Stimulated activated naive CD8-positive, alpha-beta T cell treated with anti-CD3 and anti-CD28 coated beads, Interleukin-15, Interleukin-2, amounts not matched to agents 100 ng/mL and 50 ng/mL, for 24 hours (primary cell): ENCODE results near the gene KCNG2.

Source experiments
- H3K27ac Mint-ChIP-seq: one replicate; pipeline ENCODE4 v1.8.0; 2021; ENCODE audit warnings: mild to moderate bottlenecking, mixed read lengths
- H3K27me3 Mint-ChIP-seq: one replicate; pipeline ENCODE4 v1.8.0; 2021; ENCODE audit warnings: mixed read lengths
- H3K36me3 Mint-ChIP-seq: one replicate; pipeline ENCODE4 v1.8.0; 2021; ENCODE audit warnings: low read depth, mixed read lengths
- H3K4me1 Mint-ChIP-seq: one replicate; pipeline ENCODE4 v1.8.0; 2021; ENCODE audit warnings: low read depth, mixed read lengths
- H3K4me3 Mint-ChIP-seq: one replicate; pipeline ENCODE4 v1.8.0; 2021; ENCODE audit warnings: mild to moderate bottlenecking, mixed read lengths
- H3K9me3 Mint-ChIP-seq: one replicate; pipeline ENCODE4 v1.8.0; 2021; ENCODE audit warnings: mixed read lengths

The KCNG2 gene

GRCh38 chr18:79812052-79812451, 14.3 kb downstream of the KCNG2 start:
- no peak overlapping the region for H3K27ac Mint-ChIP-seq
- no peak overlapping the region for H3K4me3 Mint-ChIP-seq
- no peaks in the 10 kb centered on the region for H3K9me3 Mint-ChIP-seq
- H3K36me3 Mint-ChIP-seq: no peaks in the 10 kb centered on the region
- H3K4me1 Mint-ChIP-seq: no peaks in the 10 kb centered on the region
- peaks cover 9% of the 10 kb centered on the region for H3K27me3 Mint-ChIP-seq

GRCh38 chr18:79814373-79814772, 16.6 kb downstream of the KCNG2 start:
- no peaks in the 10 kb centered on the region for H3K9me3 Mint-ChIP-seq
- no peak overlapping the region for H3K27ac Mint-ChIP-seq
- peaks cover 9% of the 10 kb centered on the region for H3K27me3 Mint-ChIP-seq
- H3K36me3 Mint-ChIP-seq: no peaks in the 10 kb centered on the region
- no peak overlapping the region for H3K4me3 Mint-ChIP-seq
- H3K4me1 Mint-ChIP-seq: no peaks in the 10 kb centered on the region

DNA sequence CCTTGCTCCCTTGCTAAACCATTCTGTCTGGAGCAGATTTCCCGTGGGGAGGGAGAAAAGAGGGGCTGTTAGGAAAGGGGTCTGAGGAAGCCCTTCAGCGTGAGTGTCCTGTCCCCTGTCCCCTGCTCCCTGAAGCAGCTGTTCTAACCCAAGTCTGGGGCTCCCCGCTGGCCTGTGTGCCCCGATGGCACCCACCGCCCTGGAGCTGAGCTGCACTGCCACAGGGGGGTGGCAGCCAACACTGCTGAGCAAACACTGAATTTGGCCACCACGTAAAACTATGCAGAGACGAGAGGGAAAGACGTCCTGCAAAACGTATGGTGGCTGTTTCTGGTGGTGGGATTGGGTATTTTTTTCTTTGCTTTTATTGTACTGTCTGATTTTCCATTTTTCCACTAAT, 17.9 kb downstream of the KCNG2 start:
- Mint-ChIP-seq H3K36me3 (no peaks in the 10 kb centered on the region), H3K4me3 (no peak overlapping the region), H3K9me3 (no peaks in the 10 kb centered on the region), H3K27ac (no peak overlapping the region), H3K27me3 (peaks cover 9% of the 10 kb centered on the region), H3K4me1 (peaks cover 8% of the 10 kb centered on the region)

GRCh38 chr18:79816092-79816491, 18.4 kb downstream of the KCNG2 start:
- Mint-ChIP-seq H3K27me3 (peaks cover 9% of the 10 kb centered on the region), H3K9me3 (no peaks in the 10 kb centered on the region), H3K4me3 (no peak overlapping the region), H3K27ac (no peak overlapping the region), H3K4me1 (peaks cover 8% of the 10 kb centered on the region), H3K36me3 (no peaks in the 10 kb centered on the region)

GRCh38 chr18:79816981-79817606, 19.4 kb downstream of the KCNG2 start:
- peaks cover 8% of the 10 kb centered on the region for H3K4me1 Mint-ChIP-seq
- no peaks in the 10 kb centered on the region for H3K9me3 Mint-ChIP-seq
- H3K27ac Mint-ChIP-seq: no peak overlapping the region
- H3K4me3 Mint-ChIP-seq: no peak overlapping the region
- peaks cover 9% of the 10 kb centered on the region for H3K27me3 Mint-ChIP-seq
- no peaks in the 10 kb centered on the region for H3K36me3 Mint-ChIP-seq

DNA sequence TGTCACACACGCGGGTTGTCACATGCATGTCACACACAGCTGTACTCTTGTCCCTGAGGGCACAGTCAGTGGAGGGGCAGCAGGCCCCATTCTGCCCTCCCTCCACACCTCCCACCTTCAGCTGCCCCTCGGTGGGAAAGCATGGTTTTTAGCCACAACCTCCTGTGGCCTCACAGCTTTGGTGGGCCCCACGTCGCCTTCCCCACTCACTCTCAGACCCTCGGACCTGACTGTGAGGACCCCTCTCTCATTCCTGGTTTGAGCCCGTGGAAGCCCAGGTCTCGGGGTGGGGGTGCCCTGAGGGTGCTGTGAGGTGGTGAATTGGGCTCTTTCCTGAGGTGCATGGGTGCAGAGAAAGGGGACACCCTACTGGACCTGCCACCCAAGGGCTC, 19.9 kb downstream of the KCNG2 start:
- H3K4me1 Mint-ChIP-seq: peaks cover 8% of the 10 kb centered on the region
- H3K27ac Mint-ChIP-seq: no peak overlapping the region
- H3K27me3 Mint-ChIP-seq: peaks cover 9% of the 10 kb centered on the region
- no peaks in the 10 kb centered on the region for H3K36me3 Mint-ChIP-seq
- no peaks in the 10 kb centered on the region for H3K9me3 Mint-ChIP-seq
- no peak overlapping the region for H3K4me3 Mint-ChIP-seq

- H3K27ac Mint-ChIP-seq: no peak overlapping the region
- no peaks in the 10 kb centered on the region for H3K9me3 Mint-ChIP-seq
- H3K27me3 Mint-ChIP-seq: peaks cover 9% of the 10 kb centered on the region
- H3K36me3 Mint-ChIP-seq: no peaks in the 10 kb centered on the region
- H3K4me1 Mint-ChIP-seq: peaks cover 8% of the 10 kb centered on the region
- H3K4me3 Mint-ChIP-seq: no peak overlapping the region
Observed at GRCh38 chr18:79818036-79818435, 20.3 kb downstream of the KCNG2 start.

GRCh38 chr18:79818631-79819030, 20.9 kb downstream of the KCNG2 start:
- H3K9me3 Mint-ChIP-seq: no peaks in the 10 kb centered on the region
- peaks cover 8% of the 10 kb centered on the region for H3K4me1 Mint-ChIP-seq
- no peaks in the 10 kb centered on the region for H3K36me3 Mint-ChIP-seq
- H3K4me3 Mint-ChIP-seq: no peak overlapping the region
- H3K27ac Mint-ChIP-seq: no peak overlapping the region
- H3K27me3 Mint-ChIP-seq: peaks cover 3% of the 10 kb centered on the region

GRCh38 chr18:79819064-79819967, 21.6 kb downstream of the KCNG2 start:
- Mint-ChIP-seq H3K27ac (no peak overlapping the region), H3K36me3 (no peaks in the 10 kb centered on the region), H3K9me3 (no peaks in the 10 kb centered on the region), H3K27me3 (no peaks in the 10 kb centered on the region), H3K4me1 (peaks cover 8% of the 10 kb centered on the region), H3K4me3 (no peak overlapping the region)

- no peaks in the 10 kb centered on the region for H3K36me3 Mint-ChIP-seq
- peaks cover 8% of the 10 kb centered on the region for H3K4me1 Mint-ChIP-seq
- H3K27me3 Mint-ChIP-seq: no peaks in the 10 kb centered on the region
- no peak overlapping the region for H3K4me3 Mint-ChIP-seq
- no peak overlapping the region for H3K27ac Mint-ChIP-seq
- H3K9me3 Mint-ChIP-seq: no peaks in the 10 kb centered on the region
Observed at GRCh38 chr18:79819968-79820351, 22.2 kb downstream of the KCNG2 start.

- no peaks in the 10 kb centered on the region for H3K36me3 Mint-ChIP-seq
- H3K9me3 Mint-ChIP-seq: no peaks in the 10 kb centered on the region
- peaks cover 8% of the 10 kb centered on the region for H3K4me1 Mint-ChIP-seq
- no peak overlapping the region for H3K27ac Mint-ChIP-seq
- peaks cover 3% of the 10 kb centered on the region for H3K27me3 Mint-ChIP-seq
- H3K4me3 Mint-ChIP-seq: no peak overlapping the region
Observed at GRCh38 chr18:79823120-79823519, 25.4 kb downstream of the KCNG2 start.

- Mint-ChIP-seq H3K9me3 (no peaks in the 10 kb centered on the region), H3K27ac (no peak overlapping the region), H3K4me1 (no peaks in the 10 kb centered on the region), H3K36me3 (no peaks in the 10 kb centered on the region), H3K4me3 (no peak overlapping the region), H3K27me3 (peaks cover 3% of the 10 kb centered on the region)
Observed at GRCh38 chr18:79825913-79826312, 28.2 kb downstream of the KCNG2 start.

GRCh38 chr18:79826966-79827365, 29.2 kb downstream of the KCNG2 start:
- H3K36me3 Mint-ChIP-seq: no peaks in the 10 kb centered on the region
- no peak overlapping the region for H3K4me3 Mint-ChIP-seq
- no peak overlapping the region for H3K27ac Mint-ChIP-seq
- no peaks in the 10 kb centered on the region for H3K9me3 Mint-ChIP-seq
- H3K27me3 Mint-ChIP-seq: peaks cover 3% of the 10 kb centered on the region
- no peaks in the 10 kb centered on the region for H3K4me1 Mint-ChIP-seq

DNA sequence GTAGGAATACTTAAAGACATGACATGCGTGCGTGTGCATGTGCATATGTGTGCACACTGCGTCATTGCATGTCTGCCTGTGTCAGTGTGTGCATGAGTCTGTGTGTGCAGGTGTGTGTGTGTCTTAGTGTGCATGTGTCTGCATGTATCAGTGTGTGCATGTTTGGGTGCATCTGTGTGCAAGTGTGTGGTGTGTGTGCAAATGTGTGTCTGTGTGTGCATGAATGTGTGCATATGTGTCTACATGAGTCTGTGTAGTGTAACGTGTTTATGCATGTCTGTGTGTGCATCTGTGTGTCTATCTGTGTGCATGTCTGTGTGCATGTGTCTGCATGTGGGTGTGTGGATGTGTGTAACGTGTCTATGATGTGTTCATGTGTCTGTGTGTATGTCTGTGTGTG, 30.5 kb downstream of the KCNG2 start:
- no peaks in the 10 kb centered on the region for H3K36me3 Mint-ChIP-seq
- H3K4me1 Mint-ChIP-seq: no peaks in the 10 kb centered on the region
- no peaks in the 10 kb centered on the region for H3K9me3 Mint-ChIP-seq
- no peak overlapping the region for H3K27ac Mint-ChIP-seq
- peaks cover 3% of the 10 kb centered on the region for H3K27me3 Mint-ChIP-seq
- H3K4me3 Mint-ChIP-seq: no peak overlapping the region

- Mint-ChIP-seq H3K4me1 (no peaks in the 10 kb centered on the region), H3K9me3 (no peaks in the 10 kb centered on the region), H3K27ac (no peak overlapping the region), H3K4me3 (no peak overlapping the region), H3K36me3 (no peaks in the 10 kb centered on the region), H3K27me3 (peaks cover 7% of the 10 kb centered on the region)
Observed at GRCh38 chr18:79829136-79829854, 31.6 kb downstream of the KCNG2 start.
